PC-3 (cell line): ENCODE results near the gene RPL7L1.

Experiments used
- CTCF ChIP-seq: fragments of 300-600 bp; sonication (generic); conservative IDR thresholded peaks from 2 replicates; pipeline ENCODE4 v1.5.1; 2017; ENCODE audit warnings: antibody characterized with exemption, low read depth, mild to moderate bottlenecking, low read length
- EZH2 ChIP-seq: fragments of 300-600 bp; sonication (generic); IDR thresholded peaks from one replicate; pipeline ENCODE4 v1.6.1; 2017; ENCODE audit warnings: antibody characterized with exemption, mild to moderate bottlenecking, low read length; ENCODE audit not compliant: unreplicated experiment
- EZH2phosphoT487 ChIP-seq: fragments of 300-600 bp; sonication (generic); IDR thresholded peaks from 2 replicates; pipeline ENCODE4 v1.6.1; 2018; ENCODE audit warnings: mild to moderate bottlenecking, antibody characterized with exemption, low read length, borderline replicate concordance

- TF ChIP-seq CTCF, result peak; percentile 77
- TF ChIP-seq EZH2phosphoT487, result no peak
- TF ChIP-seq EZH2, result no peak
Observed at GRCh38 chr6:42898891-42899361, 19.5 kb downstream of the RPL7L1 start.
